Activated CD8-positive, alpha-beta T cell treated with anti-CD3 and anti-CD28 coated beads for 36 hours (primary cell): Measurements from ENCODE around the gene UBE2G1. TPM values are rescaled to one million over a fixed set of nuclear protein-coding genes. Genes with fewer than 3 reads are reported as not detected.
"Not testable (repeated sequence)": the region's sequence is repeated elsewhere in the genome, so short reads cannot be mapped to it uniquely, and the experiment has no call there.

Experiments
- ATAC-seq: fragments of 200-7000 bp; cut with Tn5 transposase; one replicate; pipeline ENCODE4 v1.10.0; 2021; ENCODE audit warnings: mild to moderate bottlenecking, moderate library complexity
- CTCF ChIA-PET: fragments of 350-600 bp; sonication (Branson Sonifier 250); formaldehyde crosslinking; loops from one replicate; lab custom pipeline; 2021; ENCODE audit warnings: antibody characterized with exemption; lab: Charles Lee
- POLR2A ChIA-PET: fragments of 350-600 bp; sonication (Branson Sonifier 250); formaldehyde crosslinking; loops from one replicate; lab custom pipeline; 2021; ENCODE audit warnings: antibody characterized with exemption; lab: Charles Lee
- DNase-seq: peaks from one replicate; pipeline ENCODE4 v3.0.0-alpha.2; 2020
- H3K27ac Mint-ChIP-seq: one replicate; pipeline ENCODE4 v1.8.0; 2021; ENCODE audit warnings: mild to moderate bottlenecking, mixed read lengths
- H3K27me3 Mint-ChIP-seq: one replicate; pipeline ENCODE4 v1.8.0; 2021; ENCODE audit warnings: mixed read lengths
- H3K36me3 Mint-ChIP-seq: one replicate; pipeline ENCODE4 v1.8.0; 2021; ENCODE audit warnings: low read depth, mixed read lengths
- H3K4me1 Mint-ChIP-seq: one replicate; pipeline ENCODE4 v1.8.0; 2021; ENCODE audit warnings: low read depth, mixed read lengths
- H3K4me3 Mint-ChIP-seq: one replicate; pipeline ENCODE4 v1.8.0; 2021; ENCODE audit warnings: mild to moderate bottlenecking, moderate library complexity, mixed read lengths
- H3K9me3 Mint-ChIP-seq: one replicate; pipeline ENCODE4 v1.8.0; 2021; ENCODE audit warnings: mixed read lengths
- CTCF ChIP-seq: fragments of 200-600 bp; IDR thresholded peaks from one replicate; pipeline ENCODE4 v1.8.0; 2022; ENCODE audit warnings: antibody characterized with exemption, mild to moderate bottlenecking
- intact Hi-C: fragments of 100-400 bp; cut with micrococcal nuclease; formaldehyde crosslinking; loops from one replicate; pipeline ENCODE4 v1.10.0; 2022
- total RNA-seq, 2 experiments: library from RNA; stranded (reverse); gene quantifications; one replicate each; pipeline ENCODE4 v1.2.3, GENCODE V29; 2021

The UBE2G1 gene
- total RNA-seq, 2 experiments from 2014 or later: 40.2 to 44.0 TPM

GRCh38 chr17:4375039-4375748, 8.7 kb upstream of the UBE2G1 start:
- DNase-seq (peak; percentile 90), ATAC-seq (peak; percentile 86)
- no peaks in the 10 kb centered on the region for H3K27me3 Mint-ChIP-seq
- no peak for TF ChIP-seq CTCF
- peak overlapping the region; percentile 87 for H3K27ac Mint-ChIP-seq
- H3K4me1 Mint-ChIP-seq: peaks cover 15% of the 10 kb centered on the region
- intact Hi-C loops: loop anchor here (10.0 kb wide), 1 partner anchor 580 kb away; no protein-coding TSS in a partner anchor
- H3K9me3 Mint-ChIP-seq: no peaks in the 10 kb centered on the region
- ChIA-PET CTCF (interaction anchor here (0.6 kb wide), 1 partner anchor 182 kb away, joined by 3 read pairs; no protein-coding TSS in a partner anchor), POLR2A (interaction anchor here (0.6 to 1.4 kb wide), 4 partner anchors 9 to 143 kb away, joined by 3 to 7 read pairs (median 3); partner anchors contain the start of gene UBE2G1)
- no peaks in the 10 kb centered on the region for H3K36me3 Mint-ChIP-seq
- H3K4me3 Mint-ChIP-seq: peak overlapping the region; percentile 22

DNA sequence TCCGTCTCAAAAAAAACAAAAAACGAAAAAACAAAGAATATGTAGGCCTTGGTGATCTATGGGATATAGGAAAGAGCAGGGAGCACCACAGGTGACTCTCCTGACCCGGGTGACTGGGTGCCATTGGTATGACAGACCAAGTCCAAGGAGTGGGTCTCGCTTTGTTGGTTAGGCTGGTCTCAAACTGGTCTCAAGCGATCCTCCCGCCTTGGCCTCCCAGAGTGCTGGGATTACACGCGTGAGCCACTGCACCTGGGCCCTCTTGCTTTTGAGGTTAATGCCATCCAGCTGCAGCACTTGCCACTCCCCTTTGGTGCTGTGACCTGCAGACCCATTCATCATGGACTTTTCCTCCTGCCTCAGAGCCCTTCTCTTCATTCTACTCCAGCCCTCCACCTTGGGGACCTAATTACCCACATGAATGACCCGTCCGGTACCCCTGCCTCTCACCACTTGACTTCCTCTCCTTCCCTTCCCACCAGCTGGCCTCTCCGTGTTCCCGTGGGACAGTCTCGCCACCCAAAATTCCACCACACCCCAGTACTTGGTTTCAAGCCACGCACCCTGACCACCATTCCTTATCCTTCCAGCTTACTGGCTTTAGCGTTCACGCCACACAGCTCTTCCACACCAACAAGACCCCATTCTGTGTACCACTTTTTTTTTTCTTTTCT, 3.2 kb upstream of the UBE2G1 start:
- POLR2A ChIA-PET: interaction anchor here (0.7 kb wide), 1 partner anchor 18 kb away, joined by 3 read pairs; no protein-coding TSS in a partner anchor
- CTCF ChIA-PET: no interaction called here
- Mint-ChIP-seq H3K4me3 (no peak overlapping the region), H3K27me3 (no peaks in the 10 kb centered on the region), H3K27ac (no peak overlapping the region), H3K4me1 (peaks cover 13% of the 10 kb centered on the region), H3K36me3 (peaks cover 4% of the 10 kb centered on the region), H3K9me3 (no peaks in the 10 kb centered on the region)
- ATAC-seq: no peak
- TF ChIP-seq CTCF: no peak
- intact Hi-C loops: loop anchor here (10.0 kb wide), 1 partner anchor 575 kb away; no protein-coding TSS in a partner anchor
- DNase-seq: no peak

- intact Hi-C loops: no loop called here
- H3K27ac Mint-ChIP-seq: no peak overlapping the region
- H3K4me1 Mint-ChIP-seq: peaks cover 16% of the 10 kb centered on the region
- no peaks in the 10 kb centered on the region for H3K9me3 Mint-ChIP-seq
- H3K27me3 Mint-ChIP-seq: no peaks in the 10 kb centered on the region
- no peak for DNase-seq
- no peak for TF ChIP-seq CTCF
- POLR2A ChIA-PET: interaction anchor here (0.9 to 1.0 kb wide), 2 partner anchors 132 to 335 kb away, joined by 3 to 4 read pairs; no protein-coding TSS in a partner anchor
- no peak for ATAC-seq
- no peak overlapping the region for H3K4me3 Mint-ChIP-seq
- H3K36me3 Mint-ChIP-seq: peaks cover 6% of the 10 kb centered on the region
- CTCF ChIA-PET: no interaction called here
Observed at GRCh38 chr17:4368341-4368740, 1.9 kb upstream of the UBE2G1 start.

DNA sequence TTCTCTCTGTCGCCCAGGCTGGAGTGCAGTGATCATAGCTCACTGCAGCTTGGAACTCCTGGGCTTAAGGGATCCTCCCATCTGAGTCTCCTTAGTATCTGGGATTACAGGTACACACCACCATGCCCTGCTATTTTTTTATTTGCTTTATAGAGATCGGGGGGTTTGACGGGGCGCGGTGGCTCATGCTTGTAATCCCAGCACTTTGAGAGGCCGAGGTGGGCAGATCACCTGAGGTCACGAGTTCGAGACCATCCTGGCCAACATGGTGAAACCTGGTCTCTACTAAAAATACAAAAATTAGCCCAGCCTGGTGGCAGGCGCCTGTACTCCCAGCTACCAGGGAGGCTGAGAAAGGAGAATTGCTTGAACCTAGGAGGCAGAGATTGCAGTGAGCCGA, 702 bp upstream of the UBE2G1 start:
- TF ChIP-seq CTCF: peak; percentile 2
- H3K36me3 Mint-ChIP-seq: peaks cover 11% of the 10 kb centered on the region
- H3K4me3 Mint-ChIP-seq: peak overlapping the region; percentile 73
- ATAC-seq, DNase-seq, H3K27me3 Mint-ChIP-seq, H3K9me3 Mint-ChIP-seq, intact Hi-C loops: not testable (repeated sequence)
- ChIA-PET CTCF (interaction anchor here (1.6 kb wide), 1 partner anchor 151 kb away, joined by 6 read pairs; no protein-coding TSS in a partner anchor), POLR2A (interaction anchor here (0.9 kb wide), 1 partner anchor 131 kb away, joined by 3 read pairs; no protein-coding TSS in a partner anchor)
- peaks cover 24% of the 10 kb centered on the region for H3K4me1 Mint-ChIP-seq
- peak overlapping the region; percentile 95 for H3K27ac Mint-ChIP-seq
